ENCODE measurements around the gene TNFAIP6.

Gene TNFAIP6

GRCh38 chr2:151379169-151379568 lies 21.8 kb downstream of the TNFAIP6 start:
- no peak for TF ChIP-seq CTCF (IDR thresholded peaks at IDR 0.05; ENCODE audit: insufficient read depth, low read length, missing control alignments)
- CTCF ChIA-PET = interaction anchor here (1.5 kb wide), 1 partner anchor 31 kb away, joined by 3 read pairs; the partner anchor contains the start of gene RIF1
- no peak for DNase-seq (ENCODE audit: low read depth, low spot score)
- H3K4me3 ChIP-seq (ENCODE audit: low read depth, low read length) = no peak overlapping the region
- POLR2A ChIA-PET = no interaction called here

- ChIA-PET POLR2A (no interaction called here), CTCF (interaction anchor here (1.5 kb wide), 1 partner anchor 29 kb away, joined by 3 read pairs; the partner anchor contains the start of gene RIF1)
- H3K4me3 ChIP-seq (ENCODE audit: low read depth, low read length) = no peak overlapping the region
- TF ChIP-seq CTCF (IDR thresholded peaks at IDR 0.05; ENCODE audit: insufficient read depth, low read length, missing control alignments) = no peak
- no peak for DNase-seq (ENCODE audit: low read depth, low spot score)
Observed at GRCh38 chr2:151380580-151381235, 23.3 kb downstream of the TNFAIP6 start.

GRCh38 chr2:151381266-151381665 lies 23.9 kb downstream of the TNFAIP6 start:
- ChIA-PET POLR2A (no interaction called here), CTCF (no interaction called here)
- H3K4me3 ChIP-seq (ENCODE audit: low read depth, low read length) = no peak overlapping the region
- no peak for DNase-seq (ENCODE audit: low read depth, low spot score)
- TF ChIP-seq CTCF (IDR thresholded peaks at IDR 0.05; ENCODE audit: insufficient read depth, low read length, missing control alignments) = no peak

- POLR2A ChIA-PET = no interaction called here
Observed at GRCh38 chr2:151388011-151388410, 30.6 kb downstream of the TNFAIP6 start.

GRCh38 chr2:151391436-151391835 lies 34.0 kb downstream of the TNFAIP6 start:
- CTCF ChIA-PET = interaction anchor here (0.6 to 1.2 kb wide), 3 partner anchors 16 to 46 kb away, joined by 3 read pairs; no protein-coding TSS in a partner anchor
- DNase-seq (ENCODE audit: low read depth, low spot score) = no peak
- H3K4me3 ChIP-seq (ENCODE audit: low read depth, low read length) = no peak overlapping the region
- POLR2A ChIA-PET = no interaction called here
- no peak for TF ChIP-seq CTCF (IDR thresholded peaks at IDR 0.05; ENCODE audit: insufficient read depth, low read length, missing control alignments)

More at GRCh38 chr2:151388011-151388410, 30.6 kb downstream of the TNFAIP6 start:
- DNase-seq (ENCODE audit: low read depth, low spot score) = no peak
- CTCF ChIA-PET = interaction anchor here (1.5 kb wide), 1 partner anchor 51 kb away, joined by 3 read pairs; no protein-coding TSS in a partner anchor
- no peak overlapping the region for H3K4me3 ChIP-seq (ENCODE audit: low read depth, low read length)
- no peak for TF ChIP-seq CTCF (IDR thresholded peaks at IDR 0.05; ENCODE audit: insufficient read depth, low read length, missing control alignments)

- CTCF ChIA-PET = no interaction called here
- no peak for DNase-seq (ENCODE audit: low read depth, low spot score)
Observed at GRCh38 chr2:151394509-151394908, 37.1 kb downstream of the TNFAIP6 start.

More at GRCh38 chr2:151394509-151394908, 37.1 kb downstream of the TNFAIP6 start:
- POLR2A ChIA-PET = no interaction called here
- no peak for TF ChIP-seq CTCF (IDR thresholded peaks at IDR 0.05; ENCODE audit: insufficient read depth, low read length, missing control alignments)
- no peak overlapping the region for H3K4me3 ChIP-seq (ENCODE audit: low read depth, low read length)
